Measurements from ENCODE around the gene TBX10.
A peak's percentile ranks its signal among the peaks of the same experiment; 100 is the strongest.
"Not testable (repeated sequence)": the region's sequence is repeated elsewhere in the genome, so short reads cannot be mapped to it uniquely, and the experiment has no call there.

The TBX10 gene

DNA sequence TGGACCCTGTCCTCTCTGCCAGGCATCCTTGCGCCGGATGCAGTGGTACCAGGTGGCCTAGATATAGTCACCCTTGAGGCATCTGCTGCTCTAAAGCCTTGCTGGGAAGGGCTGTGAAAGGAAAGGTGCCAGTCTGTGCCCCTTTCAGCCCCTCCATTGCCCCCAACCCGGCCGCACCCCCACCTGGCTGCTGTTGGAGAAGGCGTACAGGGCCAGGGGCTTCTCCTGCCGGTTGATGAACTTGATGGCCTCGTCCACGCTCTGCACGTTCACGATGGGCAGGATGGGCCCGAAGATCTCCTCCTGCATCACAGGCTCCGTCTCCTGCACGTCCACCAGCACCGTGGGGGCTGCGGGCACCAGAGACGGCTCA, 24.6 kb upstream of the TBX10 start:
- DNase-seq (ENCODE audit: low spot score): no peak

DNA sequence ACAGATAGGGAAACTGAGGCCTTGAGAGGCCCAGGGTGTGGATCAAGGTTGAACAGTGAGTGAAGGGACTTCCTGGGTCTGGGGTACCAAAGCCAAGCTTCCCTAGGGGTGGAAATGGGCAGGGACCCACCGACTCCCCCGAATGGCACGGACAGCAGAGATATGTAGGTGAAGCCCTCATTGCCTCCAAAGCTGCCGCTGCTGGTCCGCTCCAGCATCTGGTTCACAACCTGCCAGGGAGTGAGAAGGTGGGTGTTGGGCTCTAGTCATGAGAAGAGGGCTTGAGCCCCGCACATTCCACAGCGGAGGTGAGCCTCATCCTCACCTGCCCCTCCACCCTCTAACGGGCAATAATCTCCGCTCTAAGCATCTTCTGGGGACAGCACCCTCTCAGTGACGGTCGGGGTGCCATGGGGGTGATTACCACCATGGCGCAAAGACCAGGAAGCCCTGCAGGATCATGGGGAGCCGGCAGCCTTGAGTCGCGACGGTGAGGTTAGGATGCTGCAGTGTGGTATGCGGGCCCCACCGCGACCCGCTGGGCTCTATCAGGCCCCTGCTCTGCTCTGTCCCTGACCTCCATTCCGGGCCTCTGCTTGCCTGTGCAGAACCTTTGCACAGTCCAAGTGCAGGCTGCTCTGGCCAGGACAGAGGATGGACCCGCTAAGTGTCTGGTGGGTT, 24.1 kb upstream of the TBX10 start:
- no peak for DNase-seq (ENCODE audit: low spot score)

DNA sequence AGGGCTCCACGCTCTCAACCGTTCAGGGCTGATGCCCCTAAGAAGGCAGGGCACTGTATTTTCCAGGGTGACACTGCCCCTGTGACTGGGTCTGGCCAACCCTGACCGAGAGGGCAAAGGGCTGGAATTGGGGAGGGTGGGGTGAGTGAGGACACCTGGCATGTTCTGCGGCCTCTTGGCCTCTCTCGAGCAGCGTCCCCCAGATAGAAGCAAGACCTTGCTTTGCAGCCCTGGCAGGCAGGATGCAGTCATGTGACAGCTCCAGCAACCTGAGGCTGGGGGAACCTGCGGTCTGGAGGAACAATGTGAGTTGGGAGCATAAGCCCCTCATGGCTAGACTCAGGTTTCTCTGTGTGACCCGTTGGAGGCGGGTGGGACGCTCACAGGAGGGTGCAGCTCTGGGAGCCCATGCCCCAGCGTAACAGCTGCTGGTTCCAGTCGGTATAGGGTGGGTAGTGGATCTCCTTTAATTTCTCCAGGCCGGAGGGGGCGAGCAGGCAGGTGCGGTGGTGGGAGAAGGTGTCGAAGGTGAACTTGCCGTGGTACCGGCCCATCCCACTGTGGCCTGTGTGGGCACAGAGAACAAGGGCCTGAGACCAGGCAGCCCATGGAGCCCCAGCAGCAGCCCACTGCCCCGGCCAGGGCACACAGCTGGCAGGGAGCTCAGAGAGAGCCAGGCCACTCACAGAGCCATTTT, 23.4 kb upstream of the TBX10 start:
- DNase-seq (ENCODE audit: low spot score): no peak

DNA sequence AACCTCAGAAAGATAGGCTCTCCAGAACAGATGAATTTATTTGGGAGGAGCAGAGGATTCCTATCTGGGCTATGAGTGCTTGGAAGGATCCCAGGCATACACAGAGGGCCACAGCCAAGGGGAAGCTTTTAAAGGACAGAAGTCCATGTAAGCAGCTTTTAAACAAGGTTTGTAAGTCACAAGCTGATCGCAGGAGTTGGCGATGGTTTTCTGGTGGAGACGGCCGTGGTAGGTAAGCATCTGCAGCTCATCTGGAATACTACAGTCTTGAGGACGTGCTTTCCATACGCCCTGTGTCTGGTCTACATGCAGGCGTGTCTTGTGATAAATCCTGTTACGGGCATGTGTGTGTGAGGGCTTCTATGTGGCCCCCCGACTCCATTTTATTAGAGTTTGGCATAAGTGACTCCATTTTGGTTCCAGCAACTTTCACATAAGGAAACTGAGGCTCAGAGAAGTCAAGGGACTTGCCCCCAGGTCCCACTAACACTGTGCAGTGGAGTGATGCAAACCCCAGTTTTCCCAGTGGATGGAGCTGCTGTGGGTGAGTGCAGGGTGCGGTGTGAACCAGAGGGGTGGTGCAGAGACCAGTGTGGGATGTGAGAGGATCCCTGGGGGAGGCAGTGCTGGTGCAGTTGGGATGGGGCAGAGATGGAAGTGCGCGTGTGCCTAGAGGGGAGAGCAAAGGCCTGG, 22.7 kb upstream of the TBX10 start:
- DNase-seq (ENCODE audit: low spot score): no peak

DNA sequence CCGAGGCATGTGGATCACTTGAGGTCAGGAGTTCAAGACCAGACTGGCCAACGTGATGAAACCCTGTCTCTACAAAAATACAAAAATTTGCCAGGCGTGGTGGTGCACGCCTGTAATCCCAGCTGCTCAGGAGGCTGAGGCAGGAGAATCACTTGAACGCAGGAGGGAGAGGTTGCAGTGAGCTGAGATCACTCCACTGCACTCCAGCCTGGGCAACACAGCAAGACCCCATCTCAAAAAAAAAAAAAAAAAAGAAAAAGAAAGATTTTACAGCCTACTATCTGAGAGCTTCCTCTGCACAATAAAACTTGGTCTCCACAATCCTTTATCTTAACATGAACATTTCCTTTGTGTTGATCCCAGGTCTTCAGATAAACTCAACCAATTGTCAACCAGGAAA, 21.2 kb upstream of the TBX10 start:
- not testable (repeated sequence) for DNase-seq (ENCODE audit: low spot score)

DNA sequence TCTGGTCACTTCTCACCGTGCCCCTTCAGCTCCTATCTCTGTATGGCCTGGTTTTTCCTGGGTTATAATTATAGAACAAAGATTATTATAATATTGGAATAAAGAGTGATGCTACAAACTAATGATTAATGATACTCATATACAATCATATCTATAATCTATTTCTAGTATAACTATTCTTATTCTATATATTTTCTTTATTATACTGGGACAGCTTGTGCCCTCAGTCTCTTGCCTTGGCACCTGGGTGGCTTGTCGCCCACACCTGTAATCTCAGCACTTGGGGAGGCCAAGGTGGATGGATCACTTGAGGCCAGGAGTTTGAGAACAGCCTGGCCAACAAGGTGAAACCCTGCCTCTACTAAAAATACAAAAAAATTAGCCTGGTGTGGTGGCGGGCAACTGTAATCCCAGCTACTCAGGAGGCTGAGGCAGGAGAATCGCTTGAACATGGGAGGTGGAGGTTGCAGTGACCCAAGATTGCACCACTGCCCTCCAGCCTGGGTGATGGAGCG, 20.1 kb upstream of the TBX10 start:
- not testable (repeated sequence) for DNase-seq (ENCODE audit: low spot score)

DNA sequence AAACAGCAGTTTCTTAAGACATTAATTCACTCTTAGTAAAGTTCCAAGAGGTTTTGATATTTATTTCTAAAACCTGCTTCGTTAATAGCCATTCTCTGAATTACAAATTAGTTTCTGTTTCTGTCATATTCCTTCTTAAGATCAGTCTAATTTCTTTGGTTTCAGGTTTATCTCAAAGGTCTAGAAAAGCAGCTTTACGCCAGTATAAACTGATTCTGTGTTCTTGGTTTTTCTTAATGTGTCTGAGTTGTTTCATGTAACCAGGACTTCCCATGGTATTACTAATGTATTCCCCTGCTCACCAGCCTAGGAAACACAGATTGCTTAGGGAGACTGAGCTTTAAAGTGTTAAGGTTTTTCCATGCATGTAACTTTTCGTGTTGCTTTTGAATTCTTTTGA, 17.7 kb upstream of the TBX10 start:
- no peak for DNase-seq (ENCODE audit: low spot score)

DNA sequence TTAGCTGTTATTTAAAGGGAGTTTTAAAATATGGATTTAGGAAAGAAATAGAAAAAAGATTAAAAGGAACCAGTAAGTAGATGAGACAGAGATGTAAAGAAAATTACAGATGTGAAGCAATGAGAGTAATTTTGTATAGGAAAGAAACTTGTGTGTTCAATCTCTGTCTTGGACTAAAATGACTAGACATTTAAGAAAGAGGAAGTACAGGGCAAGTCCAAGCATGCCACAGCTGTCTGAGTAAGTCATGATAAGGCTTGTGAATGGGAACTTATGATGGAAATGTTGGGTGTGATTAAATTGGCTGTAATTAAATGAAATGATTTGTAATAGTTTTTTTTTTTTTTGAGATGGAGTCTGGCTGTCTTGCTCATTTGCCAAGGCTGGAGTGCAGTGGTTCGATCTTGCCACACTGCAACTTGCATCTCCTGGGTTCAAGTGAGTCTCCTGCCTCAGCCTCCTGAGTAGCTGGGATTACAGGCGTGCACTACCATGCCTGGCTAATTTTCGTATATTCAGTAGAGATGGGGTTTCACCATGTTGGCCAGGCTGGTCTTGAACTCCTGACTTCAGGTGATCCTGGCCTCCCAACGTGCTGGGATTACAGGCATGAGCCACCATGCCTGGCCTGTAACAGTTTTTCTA, 16.8 kb upstream of the TBX10 start:
- DNase-seq (ENCODE audit: low spot score): peak; percentile 70

DNA sequence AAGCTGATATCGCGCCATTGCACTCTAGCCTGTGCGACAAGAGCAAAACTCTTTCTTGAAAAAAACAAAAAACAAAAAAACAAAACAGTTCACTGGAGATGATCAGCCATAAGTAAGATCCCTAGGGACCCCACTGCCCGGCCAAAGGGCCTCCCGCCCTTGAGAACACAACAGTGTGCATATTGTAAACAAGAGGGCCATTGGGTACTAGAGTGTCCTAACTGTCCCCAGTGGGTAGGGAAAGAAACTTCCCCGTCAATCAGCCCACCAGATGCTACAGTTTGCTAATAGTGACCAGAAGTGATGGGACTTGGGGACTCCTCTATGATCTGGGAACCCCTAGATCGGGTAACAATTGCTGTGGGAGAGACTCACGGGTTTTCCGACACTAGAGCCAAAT, 14.7 kb upstream of the TBX10 start:
- DNase-seq (ENCODE audit: low spot score): no peak

DNA sequence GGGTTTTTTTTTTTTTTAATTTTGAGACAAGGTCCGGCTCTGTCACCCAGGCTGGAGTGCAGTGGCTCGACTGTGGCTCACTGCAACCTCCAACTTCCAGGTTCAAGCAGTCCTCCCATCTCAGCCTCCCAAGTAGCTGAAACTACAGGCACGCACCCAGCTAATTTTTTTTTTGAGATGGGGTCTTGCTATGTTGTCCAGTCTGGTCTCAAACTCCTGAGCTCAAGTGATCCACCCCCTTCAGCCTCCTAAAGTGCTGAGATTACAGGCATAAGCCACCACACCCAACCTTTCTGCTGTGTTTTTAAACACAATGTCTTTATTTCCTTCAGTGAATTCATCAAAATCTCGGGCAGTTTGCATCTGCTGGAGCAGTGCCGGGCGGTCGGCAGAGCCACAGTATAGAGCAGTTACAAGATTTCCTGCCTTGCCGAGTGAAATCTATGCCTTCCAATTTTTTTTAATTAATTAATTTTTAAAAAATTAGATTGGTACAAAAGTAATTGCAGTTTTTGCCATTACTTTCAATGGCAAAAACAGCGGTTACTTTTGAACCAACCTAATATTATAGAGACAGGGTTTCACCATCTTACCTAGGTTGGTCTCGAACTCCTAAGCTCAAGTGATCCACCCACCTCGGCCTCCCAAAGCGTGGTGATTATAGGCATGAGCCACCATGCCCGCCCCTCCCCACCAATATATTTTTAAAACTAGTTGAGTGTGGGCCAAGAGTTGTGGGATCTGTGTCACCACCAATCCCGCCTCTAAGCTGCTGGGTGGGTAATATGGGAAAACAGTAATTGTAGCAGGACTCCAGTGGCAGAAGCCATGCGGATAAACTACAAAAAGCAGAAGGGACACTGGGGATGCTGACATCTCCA, 13.6 kb upstream of the TBX10 start:
- no peak for DNase-seq (ENCODE audit: low spot score)

DNA sequence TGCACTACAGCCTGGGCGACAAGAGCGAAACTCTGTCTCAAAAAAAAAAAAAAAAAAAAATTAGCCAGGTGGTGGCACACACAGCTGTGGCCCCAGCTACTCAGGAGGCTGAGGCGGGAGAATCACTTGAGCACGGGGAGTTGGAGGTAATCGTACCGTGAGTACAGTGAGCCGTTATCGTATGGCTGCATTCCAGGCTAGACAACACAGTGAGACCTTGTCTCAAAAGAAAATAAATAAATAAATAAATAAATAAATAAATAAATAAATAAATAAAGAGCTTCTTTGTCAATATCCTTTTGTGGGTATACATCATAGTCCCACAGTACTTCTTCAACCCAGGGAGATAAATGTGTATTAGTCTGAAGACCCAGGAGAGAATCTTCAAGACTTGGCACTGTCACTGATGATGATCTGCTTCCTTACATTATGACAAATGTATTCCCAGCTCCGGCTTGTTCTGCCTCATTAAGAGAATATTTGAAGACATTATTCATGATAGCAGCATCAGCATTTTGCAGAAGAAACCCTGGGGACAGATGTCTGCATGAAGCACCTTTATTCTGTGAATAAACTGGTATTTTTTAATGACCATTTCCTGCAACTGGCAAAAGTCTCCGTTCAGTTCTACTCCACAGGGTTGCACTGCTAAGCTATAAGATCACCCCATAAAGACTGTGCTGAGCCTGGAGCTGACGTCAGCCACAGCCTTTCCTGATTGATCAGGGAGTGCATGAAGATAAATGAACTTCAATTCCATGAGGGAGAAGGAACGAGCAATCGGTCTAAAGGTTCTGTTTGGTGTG, 12.6 kb upstream of the TBX10 start:
- DNase-seq (ENCODE audit: low spot score): no peak

DNA sequence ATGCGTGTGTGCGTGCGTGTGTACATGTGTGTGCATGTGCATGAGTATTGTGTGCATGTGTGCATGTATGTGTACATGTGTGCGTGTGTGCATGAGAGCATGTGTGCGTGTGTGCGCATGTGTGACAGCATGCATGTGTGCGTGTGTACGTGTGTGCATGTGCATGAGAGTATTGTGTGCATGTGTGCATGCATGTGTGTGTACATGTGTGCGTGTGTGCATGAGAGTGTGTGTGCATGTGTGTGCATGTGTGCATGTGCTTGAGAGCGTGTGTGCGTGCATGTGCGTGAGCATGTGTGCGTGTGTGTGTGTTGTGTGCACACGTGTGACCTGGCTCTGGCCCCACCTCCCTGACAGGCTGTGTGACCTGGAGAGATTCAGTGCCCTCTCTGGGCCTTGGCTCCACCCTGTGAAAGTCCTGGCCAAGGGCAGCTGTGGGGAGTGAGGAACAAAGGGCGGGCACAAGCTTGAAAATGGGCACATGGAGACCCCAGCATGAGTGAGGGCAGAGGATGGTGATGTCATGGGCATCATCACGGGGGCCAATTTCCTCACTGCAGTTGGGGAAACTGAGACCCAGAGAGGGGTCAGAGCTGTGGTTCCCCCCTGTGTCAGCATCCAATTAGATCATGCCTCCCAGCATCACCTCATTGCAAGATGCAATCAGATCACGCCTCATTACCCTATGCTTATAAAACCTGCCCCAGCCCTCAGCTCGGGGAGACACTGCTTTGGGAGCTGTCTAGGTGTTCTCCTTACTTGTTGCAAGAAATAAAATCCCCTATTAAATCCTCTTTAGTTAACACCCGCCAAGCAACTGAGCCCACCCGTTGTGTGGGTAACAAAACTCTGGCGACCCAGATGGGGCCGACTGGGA, 10.3 kb upstream of the TBX10 start:
- no peak for DNase-seq (ENCODE audit: low spot score)

DNA sequence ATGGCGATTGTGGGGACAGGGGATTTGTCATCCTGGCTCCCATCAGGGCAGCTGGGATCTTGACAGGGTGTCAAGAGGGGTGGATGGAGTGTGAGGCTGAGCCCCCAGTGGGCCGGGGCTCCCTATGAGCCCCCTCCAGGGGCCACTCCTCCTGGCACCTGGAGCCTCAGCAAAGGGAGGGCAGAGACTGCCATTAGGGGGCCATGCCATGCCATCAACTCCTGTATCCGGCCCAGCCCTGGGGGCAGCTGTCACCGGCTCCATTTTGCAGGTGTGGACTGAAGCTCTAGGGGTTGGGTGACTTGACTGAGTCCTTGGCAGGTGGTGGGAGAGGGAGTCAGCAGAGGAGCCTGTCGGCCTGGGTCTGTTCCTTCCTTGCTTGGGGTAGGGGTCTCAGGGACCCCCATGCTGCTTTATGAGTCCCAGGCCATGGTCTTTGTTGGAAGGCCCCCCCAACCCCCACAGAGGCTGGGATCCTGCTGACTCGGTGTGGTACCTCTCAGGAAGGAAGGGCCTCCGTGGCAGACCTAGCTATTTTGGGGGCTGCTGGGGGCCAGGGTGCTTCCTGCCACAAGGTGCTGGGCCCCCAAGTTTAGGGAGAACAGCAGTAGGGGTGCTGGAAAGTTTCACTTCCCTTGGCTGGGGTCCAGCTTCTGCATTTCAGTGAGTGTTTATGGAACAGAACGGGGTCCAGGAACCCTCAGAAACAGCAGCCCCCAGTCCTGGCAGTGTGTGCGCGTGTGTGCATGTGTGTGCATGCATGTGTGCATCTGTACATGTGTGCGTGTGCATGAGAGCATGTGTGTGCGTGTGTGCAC, 9.4 kb upstream of the TBX10 start:
- DNase-seq (ENCODE audit: low spot score): no peak

DNA sequence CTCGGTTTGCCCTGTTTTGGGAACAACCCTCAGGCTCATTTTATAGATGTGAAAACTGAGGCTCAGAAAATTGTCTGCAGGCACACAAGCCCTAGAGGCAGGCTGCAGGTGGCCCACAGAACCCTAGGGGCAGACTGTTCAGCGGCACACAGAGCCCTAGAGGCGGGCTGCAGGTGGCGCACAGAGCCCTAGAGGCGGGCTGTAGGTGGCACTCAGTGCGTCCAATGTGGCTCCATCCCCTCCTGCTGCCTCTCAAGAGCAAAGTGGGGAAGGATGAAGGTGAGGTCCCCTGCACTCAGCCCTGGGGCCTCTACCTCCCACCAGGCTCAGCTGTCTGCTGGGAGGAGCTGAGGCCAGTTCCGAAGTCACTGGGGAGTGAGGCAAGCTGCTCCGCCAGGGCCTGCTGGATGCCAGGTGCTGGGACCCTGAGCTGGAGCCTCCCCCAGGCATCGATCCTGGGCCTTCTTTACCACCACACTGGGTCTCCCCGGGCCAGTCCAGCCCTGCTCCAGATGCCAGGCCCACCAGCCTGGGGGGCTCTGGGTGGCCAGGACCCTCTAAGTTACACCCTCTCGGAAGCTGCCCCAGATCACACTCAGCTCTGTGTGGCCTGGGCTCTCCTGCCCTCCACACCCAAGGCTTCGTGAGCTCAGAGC, 8.7 kb upstream of the TBX10 start:
- DNase-seq (ENCODE audit: low spot score): no peak

DNA sequence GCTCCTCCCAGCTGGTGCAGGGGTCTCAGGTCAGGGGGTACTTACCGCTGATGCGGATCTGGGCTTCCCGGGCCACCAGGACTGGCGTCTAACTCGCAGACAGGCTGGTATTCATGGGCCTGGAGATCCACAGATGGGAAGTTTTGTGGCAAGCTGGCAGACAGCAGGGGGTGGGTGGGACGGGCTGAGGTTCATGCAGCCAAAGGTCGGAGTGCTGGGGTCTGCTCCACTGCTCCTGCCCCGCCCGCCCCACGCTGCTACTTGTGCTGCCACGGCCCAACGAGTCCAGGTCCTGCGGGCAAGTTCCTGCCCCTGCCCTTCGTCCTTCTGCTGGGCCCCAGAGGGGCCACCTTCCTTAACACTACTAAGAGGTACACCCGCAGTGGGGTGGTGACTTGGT, 7.9 kb upstream of the TBX10 start:
- DNase-seq (ENCODE audit: low spot score): no peak

DNA sequence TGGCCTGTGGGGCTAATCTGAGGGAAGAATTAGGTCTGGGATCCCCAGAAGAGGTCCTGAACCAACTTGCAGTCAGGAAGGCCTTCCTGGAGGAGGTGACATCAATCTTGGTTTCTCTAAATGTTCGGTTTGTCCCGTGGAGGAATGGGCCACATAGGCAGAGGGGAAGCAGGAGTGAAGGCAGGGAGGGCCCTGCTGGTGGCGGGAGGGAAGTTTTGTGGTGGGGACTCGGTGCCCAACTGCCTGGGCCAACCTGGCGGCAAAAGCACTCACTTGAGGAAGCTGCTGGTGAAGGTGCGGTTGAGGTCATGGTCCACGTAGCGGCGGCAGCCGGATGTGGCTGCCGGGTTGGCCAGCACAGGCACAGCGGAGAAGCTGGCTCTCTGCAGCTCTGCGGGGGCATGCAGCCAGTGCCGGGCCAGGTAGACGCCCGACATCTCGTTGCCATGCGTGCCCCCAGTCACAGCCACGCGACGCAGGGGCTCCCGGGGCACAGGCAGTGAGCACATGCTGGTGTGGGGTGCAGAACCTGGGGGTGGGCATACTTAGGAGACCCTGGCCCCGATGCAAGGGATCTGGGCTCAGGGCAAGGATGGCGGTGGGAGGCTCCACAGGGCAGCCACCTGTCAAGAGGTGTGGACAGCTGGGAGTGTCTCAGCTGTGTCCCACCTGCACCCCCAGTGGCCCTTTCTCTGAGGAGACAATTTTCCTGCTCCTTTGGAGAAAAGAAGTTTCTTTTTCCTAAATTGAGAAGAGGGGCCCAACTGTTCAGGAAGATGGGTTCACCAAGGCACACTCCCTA, 7.2 kb upstream of the TBX10 start:
- no peak for DNase-seq (ENCODE audit: low spot score)
